H7 (cell line): Measurements from ENCODE around the gene SGK1. TPM values are rescaled to one million over a fixed set of nuclear protein-coding genes. Genes with fewer than 3 reads are reported as not detected.

ENCODE experiments used
- DNase-seq: peaks from one replicate; pipeline ENCODE4 v3.0.0; 2012
- H3K27me3 ChIP-seq: 2 replicates; pipeline ENCODE4 v1.6.0; 2011; ENCODE audit warnings: mild to moderate bottlenecking, low read length; ENCODE audit not compliant: control insufficient read depth, insufficient read depth
- H3K36me3 ChIP-seq: replicated peaks from 2 replicates; pipeline ENCODE4 v1.5.1; 2011; ENCODE audit warnings: low read length; ENCODE audit not compliant: control insufficient read depth, insufficient read depth
- H3K4me3 ChIP-seq: 2 replicates; pipeline ENCODE4 v1.5.1; 2011; ENCODE audit warnings: low read depth, mild to moderate bottlenecking, control low read depth, low read length, moderate library complexity; ENCODE audit not compliant: insufficient read depth
- total RNA-seq: library from RNA; depleted of rRNA; stranded (reverse); fragments of >200 nt; shearing (Covaris generic); gene quantifications from 2 replicates; pipeline ENCODE4 v1.2.3, GENCODE V29; 2014

Gene SGK1
- total RNA-seq, 1 experiment from 2014 or later: 12.8 TPM

DNA sequence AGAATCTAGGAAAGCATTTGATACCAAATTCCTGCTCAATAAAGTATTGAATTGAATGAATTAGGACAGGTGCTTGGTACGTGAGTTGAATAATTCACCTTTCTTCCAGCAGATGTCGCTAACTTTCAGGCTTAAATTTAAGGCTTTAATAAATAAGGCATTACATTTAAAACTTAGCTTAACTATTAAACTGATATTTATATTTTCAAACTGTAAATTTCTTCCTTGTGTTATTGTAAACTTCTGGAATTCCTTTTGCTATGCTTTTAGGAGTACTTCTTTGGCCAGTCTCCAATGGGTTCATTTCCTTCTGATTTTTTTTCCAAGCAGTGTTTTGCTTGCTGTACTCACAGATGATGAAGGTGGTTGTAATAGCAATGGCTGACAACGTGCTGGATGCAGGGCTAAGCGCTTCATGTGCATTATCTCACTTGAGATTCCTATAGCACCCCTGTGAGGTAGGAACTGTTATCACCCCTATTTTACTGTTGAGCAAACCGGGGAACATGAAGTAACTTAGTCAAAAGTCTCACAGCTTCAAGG is 194.2 kb downstream of the SGK1 start:
- Histone ChIP-seq H3K36me3 (no peaks in the 10 kb centered on the region), H3K4me3 (no peak overlapping the region), H3K27me3 (no peaks in the 10 kb centered on the region)
- DNase-seq: peak; percentile 64

DNA sequence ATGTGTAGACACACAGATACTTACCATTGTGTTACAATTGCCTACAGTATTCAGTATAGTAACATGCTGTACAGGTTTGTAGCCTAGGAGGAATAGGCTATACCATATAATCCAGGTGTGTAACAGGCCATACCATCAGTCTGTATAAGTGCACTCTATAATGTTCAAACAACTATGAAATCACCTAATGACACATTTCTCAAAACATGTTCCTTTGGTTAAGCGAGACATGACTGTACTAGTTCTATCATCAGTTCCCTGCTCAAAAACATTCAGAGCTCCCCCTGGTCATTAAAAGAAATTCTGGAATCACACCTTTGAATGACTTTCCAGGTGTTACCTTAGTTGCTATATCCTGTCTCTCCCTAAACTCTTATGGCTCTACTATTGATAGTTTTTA is 195.1 kb downstream of the SGK1 start:
- Histone ChIP-seq H3K4me3 (no peak overlapping the region), H3K36me3 (no peaks in the 10 kb centered on the region), H3K27me3 (no peaks in the 10 kb centered on the region)
- DNase-seq: no peak

DNA sequence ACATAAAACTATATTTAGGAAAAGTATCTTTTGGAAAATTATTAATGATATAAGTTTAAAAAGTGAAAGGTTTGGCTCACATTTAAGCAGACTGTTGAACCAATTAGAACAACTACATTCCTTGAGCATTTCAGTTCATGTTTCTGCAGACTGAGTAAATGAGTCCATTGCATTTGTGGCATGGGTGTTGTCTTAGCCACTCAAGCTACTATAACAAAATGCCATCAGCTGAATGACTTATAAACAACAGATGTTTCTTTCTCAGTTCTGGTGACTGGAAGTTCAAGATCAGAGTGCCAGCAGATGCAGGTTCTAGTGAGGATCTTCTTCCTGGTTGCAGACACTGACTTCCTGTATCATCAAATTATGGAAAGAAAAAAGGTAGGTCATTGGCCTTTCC is 198.4 kb downstream of the SGK1 start:
- Histone ChIP-seq H3K36me3 (no peaks in the 10 kb centered on the region), H3K4me3 (no peak overlapping the region), H3K27me3 (no peaks in the 10 kb centered on the region)
- no peak for DNase-seq
